ENCODE results near the gene VDR.
A peak's percentile ranks its signal among the peaks of the same experiment; 100 is the strongest.

VDR gene

DNA sequence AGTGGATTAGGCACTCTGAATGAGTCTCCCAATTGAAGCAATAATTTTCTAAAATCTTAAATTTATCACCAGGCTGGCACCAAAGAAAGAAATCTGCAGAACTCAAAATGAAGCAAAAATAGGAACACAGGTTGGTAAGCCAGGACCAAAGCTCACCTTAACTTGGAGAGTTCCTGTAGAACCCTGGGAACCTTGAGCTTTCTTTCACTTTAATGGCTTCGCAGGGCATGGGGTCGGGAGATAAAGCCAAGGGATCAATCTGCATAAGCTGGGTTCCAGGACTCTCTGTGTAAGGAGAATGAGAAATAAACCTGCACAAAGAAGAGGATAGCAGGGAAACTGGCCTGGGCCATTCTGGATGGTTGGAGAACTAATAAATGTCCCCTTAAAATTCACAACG lies 8.3 kb upstream of the VDR start:
- no peak overlapping the region for H2BK12ac ChIP-seq (ENCODE audit: low read length in 2 of 2)
- no peaks in the 10 kb centered on the region for H3K4me1 ChIP-seq (ENCODE audit: control insufficient read depth, insufficient read depth, low read depth, low read length)
- no peak overlapping the region for H3K18ac ChIP-seq (ENCODE audit: low read depth in 1 of 2, low read length in 2 of 2)
- H3K4me2 ChIP-seq (ENCODE audit: low read length, poor library complexity, severe bottlenecking): no peak overlapping the region
- no peak overlapping the region for H3K14ac ChIP-seq (ENCODE audit: low read length in 2 of 2)
- no peak overlapping the region for H3K27ac ChIP-seq (ENCODE audit: low read length, poor library complexity, severe bottlenecking)
- no peak overlapping the region for H4K91ac ChIP-seq (ENCODE audit: low read length)
- peaks cover 2% of the 10 kb centered on the region for H3K9me3 ChIP-seq (ENCODE audit: control insufficient read depth, low read length)
- H3K79me1 ChIP-seq (replicated peaks; ENCODE audit: low read length, poor library complexity, severe bottlenecking): no peaks in the 10 kb centered on the region
- no peak overlapping the region for H2BK15ac ChIP-seq (ENCODE audit: low read depth, poor library complexity, severe bottlenecking)
- no peak for DNase-seq
- WGBS: 68% methylated on average over 2 of the region's 3 CpGs
- H3K23ac ChIP-seq (ENCODE audit: low read length in 2 of 2): no peak overlapping the region
- no peak overlapping the region for H3K4me3 ChIP-seq (ENCODE audit: insufficient read depth in 1 of 2, low read depth in 1 of 2, low read length in 2 of 2)
- no peak overlapping the region for H2AFZ ChIP-seq (ENCODE audit: low read depth, low read length)
- no peak overlapping the region for H4K8ac ChIP-seq (ENCODE audit: low read length)
- no peak overlapping the region for H3K9ac ChIP-seq (ENCODE audit: low read length)
- H2BK120ac ChIP-seq (ENCODE audit: low read depth, low read length): no peak overlapping the region
- peaks cover 0 to 6% of the 10 kb centered on the region in 2 experiments for H3K27me3 ChIP-seq (ENCODE audit: control insufficient read depth in 1 of 2, insufficient read depth in 1 of 2, low read length in 2 of 2)
- no peak overlapping the region for H2AK5ac ChIP-seq (ENCODE audit: low read length, severe bottlenecking)
- H3K36me3 ChIP-seq (ENCODE audit: control insufficient read depth in 1 of 2, insufficient read depth in 2 of 2, low read depth in 1 of 2, low read length in 2 of 2): no peaks in the 10 kb centered on the region
- H3K4ac ChIP-seq (ENCODE audit: low read depth in 1 of 2, low read length in 2 of 2): no peak overlapping the region
- no peak overlapping the region for H2BK5ac ChIP-seq (ENCODE audit: low read depth, low read length, poor library complexity, severe bottlenecking)

DNA sequence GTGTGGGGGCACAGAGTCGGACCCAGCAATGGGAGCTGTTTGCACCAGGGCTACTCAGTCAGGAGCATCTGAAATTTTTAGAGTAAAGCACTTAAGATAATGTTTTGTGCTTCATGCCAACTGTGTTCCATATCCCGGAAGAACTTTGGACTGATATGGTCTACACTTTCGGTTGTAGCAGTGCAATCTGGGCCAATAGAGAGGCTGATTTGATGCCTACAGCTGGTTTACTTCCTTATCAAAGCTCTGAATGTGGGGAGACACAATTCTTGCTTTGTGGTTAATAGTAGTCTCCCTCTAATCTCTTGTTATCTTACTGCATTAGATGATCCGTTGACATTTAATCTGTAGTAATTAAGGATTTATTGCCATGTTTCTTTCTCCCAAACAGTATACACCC lies 7.8 kb upstream of the VDR start:
- no peak overlapping the region for H3K4me3 ChIP-seq (ENCODE audit: insufficient read depth in 1 of 2, low read depth in 1 of 2, low read length in 2 of 2)
- no peak overlapping the region for H2BK12ac ChIP-seq (ENCODE audit: low read length in 2 of 2)
- H3K23ac ChIP-seq (ENCODE audit: low read length in 2 of 2): no peak overlapping the region
- no peak overlapping the region for H4K8ac ChIP-seq (ENCODE audit: low read length)
- H2BK15ac ChIP-seq (ENCODE audit: low read depth, poor library complexity, severe bottlenecking): no peak overlapping the region
- H3K4me2 ChIP-seq (ENCODE audit: low read length, poor library complexity, severe bottlenecking): no peak overlapping the region
- H3K79me1 ChIP-seq (replicated peaks; ENCODE audit: low read length, poor library complexity, severe bottlenecking): no peaks in the 10 kb centered on the region
- H3K14ac ChIP-seq (ENCODE audit: low read length in 2 of 2): no peak overlapping the region
- H4K91ac ChIP-seq (ENCODE audit: low read length): no peak overlapping the region
- no peak for DNase-seq
- H2BK120ac ChIP-seq (ENCODE audit: low read depth, low read length): no peak overlapping the region
- WGBS: 81% methylated on average over 3 of the region's 4 CpGs
- no peak overlapping the region for H2BK5ac ChIP-seq (ENCODE audit: low read depth, low read length, poor library complexity, severe bottlenecking)
- H2AFZ ChIP-seq (ENCODE audit: low read depth, low read length): no peak overlapping the region
- H3K9ac ChIP-seq (ENCODE audit: low read length): no peak overlapping the region
- H3K36me3 ChIP-seq (ENCODE audit: control insufficient read depth in 1 of 2, insufficient read depth in 2 of 2, low read depth in 1 of 2, low read length in 2 of 2): no peaks in the 10 kb centered on the region
- peaks cover 2% of the 10 kb centered on the region for H3K9me3 ChIP-seq (ENCODE audit: control insufficient read depth, low read length)
- peaks cover 0 to 5% of the 10 kb centered on the region in 2 experiments for H3K27me3 ChIP-seq (ENCODE audit: control insufficient read depth in 1 of 2, insufficient read depth in 1 of 2, low read length in 2 of 2)
- H3K27ac ChIP-seq (ENCODE audit: low read length, poor library complexity, severe bottlenecking): no peak overlapping the region
- H2AK5ac ChIP-seq (ENCODE audit: low read length, severe bottlenecking): no peak overlapping the region
- no peaks in the 10 kb centered on the region for H3K4me1 ChIP-seq (ENCODE audit: control insufficient read depth, insufficient read depth, low read depth, low read length)
- no peak overlapping the region for H3K4ac ChIP-seq (ENCODE audit: low read depth in 1 of 2, low read length in 2 of 2)
- H3K18ac ChIP-seq (ENCODE audit: low read depth in 1 of 2, low read length in 2 of 2): no peak overlapping the region

DNA sequence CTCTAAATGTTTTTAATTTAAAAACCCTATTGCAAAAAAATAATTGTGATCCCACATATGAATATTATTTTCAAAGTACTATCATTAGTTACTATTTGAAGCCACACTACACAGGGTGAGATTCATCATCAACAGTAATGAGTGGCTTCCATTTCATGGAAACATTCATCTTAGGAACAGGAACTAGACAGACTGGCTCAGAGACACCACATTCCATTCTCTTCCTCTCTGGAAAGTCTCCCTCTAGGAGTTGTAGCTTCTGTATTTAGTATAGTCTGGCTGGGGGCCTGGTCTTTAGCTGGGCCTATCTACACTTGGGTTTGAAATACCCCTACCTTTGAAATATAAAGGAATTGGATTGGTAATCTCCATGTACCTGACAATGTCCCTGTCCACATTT lies 6.2 kb upstream of the VDR start:
- Histone ChIP-seq H3K27me3 (ENCODE audit: control insufficient read depth in 1 of 2, insufficient read depth in 1 of 2, low read length in 2 of 2) (peaks cover 11% of the 10 kb centered on the region in 2 experiments), H4K8ac (ENCODE audit: low read length) (no peak overlapping the region), H4K91ac (ENCODE audit: low read length) (no peak overlapping the region), H2AFZ (ENCODE audit: low read depth, low read length) (no peak overlapping the region), H2BK120ac (ENCODE audit: low read depth, low read length) (no peak overlapping the region), H3K18ac (ENCODE audit: low read depth in 1 of 2, low read length in 2 of 2) (no peak overlapping the region), H3K27ac (ENCODE audit: low read length, poor library complexity, severe bottlenecking) (no peak overlapping the region), H3K36me3 (ENCODE audit: control insufficient read depth in 1 of 2, insufficient read depth in 2 of 2, low read depth in 1 of 2, low read length in 2 of 2) (no peaks in the 10 kb centered on the region), H2BK5ac (ENCODE audit: low read depth, low read length, poor library complexity, severe bottlenecking) (no peak overlapping the region), H3K14ac (ENCODE audit: low read length in 2 of 2) (no peak overlapping the region), H3K9ac (ENCODE audit: low read length) (no peak overlapping the region), H2BK12ac (ENCODE audit: low read length in 2 of 2) (no peak overlapping the region), H2BK15ac (ENCODE audit: low read depth, poor library complexity, severe bottlenecking) (no peak overlapping the region), H3K79me1 (replicated peaks; ENCODE audit: low read length, poor library complexity, severe bottlenecking) (no peaks in the 10 kb centered on the region), H2AK5ac (ENCODE audit: low read length, severe bottlenecking) (no peak overlapping the region), H3K4me2 (ENCODE audit: low read length, poor library complexity, severe bottlenecking) (no peak overlapping the region), H3K23ac (ENCODE audit: low read length in 2 of 2) (no peak overlapping the region), H3K4me3 (ENCODE audit: insufficient read depth in 1 of 2, low read depth in 1 of 2, low read length in 2 of 2) (no peak overlapping the region), H3K4ac (ENCODE audit: low read depth in 1 of 2, low read length in 2 of 2) (no peak overlapping the region), H3K9me3 (ENCODE audit: control insufficient read depth, low read length) (peaks cover 2% of the 10 kb centered on the region), H3K4me1 (ENCODE audit: control insufficient read depth, insufficient read depth, low read depth, low read length) (no peaks in the 10 kb centered on the region)
- DNase-seq: peak; percentile 12

DNA sequence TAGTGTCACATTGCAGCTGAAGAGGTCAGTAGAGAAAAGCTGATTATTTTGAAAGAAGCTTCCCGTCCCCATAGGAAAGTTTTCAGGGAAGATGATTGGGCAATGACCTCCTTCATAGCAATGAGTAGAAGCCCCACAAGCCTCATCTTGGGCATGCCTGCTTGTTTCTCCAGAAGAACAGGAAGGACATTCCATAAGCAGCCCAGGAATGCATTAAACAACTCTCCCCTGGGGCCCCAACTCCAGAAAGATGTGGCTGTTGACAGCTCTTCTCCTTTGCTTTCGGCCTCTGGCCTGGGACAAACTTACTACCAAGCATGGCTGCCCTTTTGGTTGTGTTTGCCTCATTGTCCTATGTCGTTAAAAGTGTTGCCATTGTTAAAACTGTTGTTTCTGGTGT lies 5.7 kb upstream of the VDR start:
- peak; percentile 48 for DNase-seq
- Histone ChIP-seq H3K9me3 (ENCODE audit: control insufficient read depth, low read length) (peaks cover 2% of the 10 kb centered on the region), H2BK120ac (ENCODE audit: low read depth, low read length) (no peak overlapping the region), H2BK5ac (ENCODE audit: low read depth, low read length, poor library complexity, severe bottlenecking) (no peak overlapping the region), H3K27ac (ENCODE audit: low read length, poor library complexity, severe bottlenecking) (no peak overlapping the region), H4K91ac (ENCODE audit: low read length) (no peak overlapping the region), H2BK15ac (ENCODE audit: low read depth, poor library complexity, severe bottlenecking) (no peak overlapping the region), H2AK5ac (ENCODE audit: low read length, severe bottlenecking) (no peak overlapping the region), H2BK12ac (ENCODE audit: low read length in 2 of 2) (peak overlapping the region in 1 of 2 experiments; percentile 15), H3K14ac (ENCODE audit: low read length in 2 of 2) (no peak overlapping the region), H3K27me3 (ENCODE audit: control insufficient read depth in 1 of 2, insufficient read depth in 1 of 2, low read length in 2 of 2) (peaks cover 15 to 16% of the 10 kb centered on the region in 2 experiments), H3K4me1 (ENCODE audit: control insufficient read depth, insufficient read depth, low read depth, low read length) (peaks cover 1% of the 10 kb centered on the region), H3K9ac (ENCODE audit: low read length) (no peak overlapping the region), H3K23ac (ENCODE audit: low read length in 2 of 2) (no peak overlapping the region), H3K4ac (ENCODE audit: low read depth in 1 of 2, low read length in 2 of 2) (no peak overlapping the region), H3K18ac (ENCODE audit: low read depth in 1 of 2, low read length in 2 of 2) (peak overlapping the region in 1 of 2 experiments; percentile 55), H4K8ac (ENCODE audit: low read length) (peak overlapping the region; percentile 19), H3K79me1 (replicated peaks; ENCODE audit: low read length, poor library complexity, severe bottlenecking) (no peaks in the 10 kb centered on the region), H3K4me3 (ENCODE audit: insufficient read depth in 1 of 2, low read depth in 1 of 2, low read length in 2 of 2) (no peak overlapping the region), H3K36me3 (ENCODE audit: control insufficient read depth in 1 of 2, insufficient read depth in 2 of 2, low read depth in 1 of 2, low read length in 2 of 2) (no peaks in the 10 kb centered on the region), H2AFZ (ENCODE audit: low read depth, low read length) (peak overlapping the region; percentile 47), H3K4me2 (ENCODE audit: low read length, poor library complexity, severe bottlenecking) (no peak overlapping the region)
- WGBS: 56% methylated on average over 3 of the region's 3 CpGs
